Neural cell (in vitro differentiated cells): ENCODE data around the gene ZNF691.

ENCODE experiments used
- EP300 ChIP-seq: fragments of 450-650 bp; conservative IDR thresholded peaks from 2 replicates; pipeline ENCODE4 v1.6.1; 2014; ENCODE audit warnings: antibody characterized with exemption, mild to moderate bottlenecking, moderate library complexity; ENCODE audit not compliant: poor library complexity, severe bottlenecking
- EZH2 ChIP-seq: fragments of 200-600, 300-800 bp; shearing (Covaris generic), sonication (generic); IDR thresholded peaks from 2 replicates; pipeline ENCODE4 v1.6.1; 2014; ENCODE audit warnings: antibody characterized with exemption, low read length, borderline replicate concordance, mild to moderate bottlenecking; ENCODE audit not compliant: insufficient read depth, poor library complexity, severe bottlenecking
- MXI1 ChIP-seq: fragments of 450-650 bp; conservative IDR thresholded peaks from 2 replicates; pipeline ENCODE4 v1.6.1; 2014; ENCODE audit warnings: antibody characterized with exemption, mild to moderate bottlenecking; ENCODE audit not compliant: poor library complexity, severe bottlenecking
- POLR2AphosphoS5 ChIP-seq: IDR thresholded peaks from 2 replicates; pipeline ENCODE4 v1.6.1; 2012
- RAD21 ChIP-seq: fragments of 450-650 bp; conservative IDR thresholded peaks from 2 replicates; pipeline ENCODE4 v1.6.1; 2014; ENCODE audit warnings: antibody characterized with exemption, mild to moderate bottlenecking, moderate library complexity
- REST ChIP-seq: IDR thresholded peaks from 2 replicates; pipeline ENCODE4 v1.6.1; 2012; ENCODE audit warnings: borderline replicate concordance
- SMC3 ChIP-seq: fragments of 450-650 bp; conservative IDR thresholded peaks from 2 replicates; pipeline ENCODE4 v1.6.1; 2014; ENCODE audit warnings: antibody characterized with exemption, mild to moderate bottlenecking, moderate library complexity; ENCODE audit not compliant: poor library complexity
- TAF1 ChIP-seq: IDR thresholded peaks from 2 replicates; pipeline ENCODE4 v1.6.1; 2012; ENCODE audit warnings: low read depth
- TF ChIP-seq, protein P1 (sequence below): fragments of 450-650 bp; IDR thresholded peaks from 2 replicates; pipeline ENCODE4 v1.5.1; 2014; ENCODE audit warnings: antibody characterized with exemption, mild to moderate bottlenecking, moderate library complexity; ENCODE audit not compliant: poor library complexity, severe bottlenecking

GRCh38 chr1:42817976-42818375 is 28.4 kb upstream of the ZNF691 start:
- TF ChIP-seq EP300, result no peak
- TF ChIP-seq, protein P1, sequence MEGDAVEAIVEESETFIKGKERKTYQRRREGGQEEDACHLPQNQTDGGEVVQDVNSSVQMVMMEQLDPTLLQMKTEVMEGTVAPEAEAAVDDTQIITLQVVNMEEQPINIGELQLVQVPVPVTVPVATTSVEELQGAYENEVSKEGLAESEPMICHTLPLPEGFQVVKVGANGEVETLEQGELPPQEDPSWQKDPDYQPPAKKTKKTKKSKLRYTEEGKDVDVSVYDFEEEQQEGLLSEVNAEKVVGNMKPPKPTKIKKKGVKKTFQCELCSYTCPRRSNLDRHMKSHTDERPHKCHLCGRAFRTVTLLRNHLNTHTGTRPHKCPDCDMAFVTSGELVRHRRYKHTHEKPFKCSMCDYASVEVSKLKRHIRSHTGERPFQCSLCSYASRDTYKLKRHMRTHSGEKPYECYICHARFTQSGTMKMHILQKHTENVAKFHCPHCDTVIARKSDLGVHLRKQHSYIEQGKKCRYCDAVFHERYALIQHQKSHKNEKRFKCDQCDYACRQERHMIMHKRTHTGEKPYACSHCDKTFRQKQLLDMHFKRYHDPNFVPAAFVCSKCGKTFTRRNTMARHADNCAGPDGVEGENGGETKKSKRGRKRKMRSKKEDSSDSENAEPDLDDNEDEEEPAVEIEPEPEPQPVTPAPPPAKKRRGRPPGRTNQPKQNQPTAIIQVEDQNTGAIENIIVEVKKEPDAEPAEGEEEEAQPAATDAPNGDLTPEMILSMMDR, result no peak
- TF ChIP-seq RAD21, result no peak
- TF ChIP-seq EZH2, result no peak
- no peak for TF ChIP-seq SMC3
- TF ChIP-seq POLR2AphosphoS5, result no peak
- TF ChIP-seq REST, result no peak
- TF ChIP-seq MXI1, result no peak
- no peak for TF ChIP-seq TAF1
